Activated CD8-positive, alpha-beta T cell treated with anti-CD3 and anti-CD28 coated beads for 36 hours (primary cell): ENCODE measurements around the gene UGT1A3. TPM values are rescaled to one million over a fixed set of nuclear protein-coding genes. Genes with fewer than 3 reads are reported as not detected.

Source experiments
- ATAC-seq: fragments of 200-7000 bp; cut with Tn5 transposase; one replicate; pipeline ENCODE4 v1.10.0; 2021; ENCODE audit warnings: mild to moderate bottlenecking, moderate library complexity
- CTCF ChIA-PET: fragments of 350-600 bp; sonication (Branson Sonifier 250); formaldehyde crosslinking; loops from one replicate; lab custom pipeline; 2021; ENCODE audit warnings: antibody characterized with exemption; lab: Charles Lee
- POLR2A ChIA-PET: fragments of 350-600 bp; sonication (Branson Sonifier 250); formaldehyde crosslinking; loops from one replicate; lab custom pipeline; 2021; ENCODE audit warnings: antibody characterized with exemption; lab: Charles Lee
- DNase-seq: peaks from one replicate; pipeline ENCODE4 v3.0.0-alpha.2; 2020
- H3K27ac Mint-ChIP-seq: one replicate; pipeline ENCODE4 v1.8.0; 2021; ENCODE audit warnings: mild to moderate bottlenecking, mixed read lengths
- H3K27me3 Mint-ChIP-seq: one replicate; pipeline ENCODE4 v1.8.0; 2021; ENCODE audit warnings: mixed read lengths
- H3K36me3 Mint-ChIP-seq: one replicate; pipeline ENCODE4 v1.8.0; 2021; ENCODE audit warnings: low read depth, mixed read lengths
- H3K4me1 Mint-ChIP-seq: one replicate; pipeline ENCODE4 v1.8.0; 2021; ENCODE audit warnings: low read depth, mixed read lengths
- H3K4me3 Mint-ChIP-seq: one replicate; pipeline ENCODE4 v1.8.0; 2021; ENCODE audit warnings: mild to moderate bottlenecking, moderate library complexity, mixed read lengths
- H3K9me3 Mint-ChIP-seq: one replicate; pipeline ENCODE4 v1.8.0; 2021; ENCODE audit warnings: mixed read lengths
- CTCF ChIP-seq: fragments of 200-600 bp; IDR thresholded peaks from one replicate; pipeline ENCODE4 v1.8.0; 2022; ENCODE audit warnings: antibody characterized with exemption, mild to moderate bottlenecking
- intact Hi-C: fragments of 100-400 bp; cut with micrococcal nuclease; formaldehyde crosslinking; loops from one replicate; pipeline ENCODE4 v1.10.0; 2022
- total RNA-seq, 2 experiments: library from RNA; stranded (reverse); gene quantifications; one replicate each; pipeline ENCODE4 v1.2.3, GENCODE V29; 2021

The UGT1A3 gene
- total RNA-seq, 2 experiments from 2014 or later, result not detected

- no peak for ATAC-seq
Measured at GRCh38 chr2:233793465-233794127, 64.8 kb downstream of the UGT1A3 start.

DNA sequence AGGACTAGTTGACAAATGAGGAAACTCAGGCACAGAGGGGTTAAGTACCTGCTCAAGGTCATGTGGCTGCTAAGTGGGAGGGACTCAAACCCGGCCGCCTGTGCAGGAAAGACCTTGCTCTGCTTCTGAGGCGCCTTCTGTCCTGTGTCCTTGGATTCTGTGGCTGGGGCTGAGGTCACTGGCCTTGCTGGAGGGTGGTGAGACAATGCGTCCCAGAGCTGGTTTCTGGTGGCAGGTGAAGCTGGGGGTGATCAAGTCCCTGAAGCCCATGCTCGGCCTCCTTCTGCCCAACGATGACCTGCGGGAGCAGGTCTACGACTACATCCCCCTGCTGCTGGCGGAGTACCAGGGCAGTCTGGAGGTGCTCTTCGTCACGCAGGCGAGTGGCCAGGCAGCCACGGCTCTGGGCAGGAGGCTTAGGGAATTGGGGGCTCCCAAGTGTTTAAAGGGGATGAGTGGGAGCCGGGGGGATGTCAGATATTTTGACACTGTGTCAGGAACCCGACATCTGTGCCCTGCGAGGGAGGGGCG lies 65.4 kb downstream of the UGT1A3 start:
- Mint-ChIP-seq H3K27me3 (no peaks in the 10 kb centered on the region), H3K4me3 (no peak overlapping the region), H3K27ac (no peak overlapping the region), H3K4me1 (no peaks in the 10 kb centered on the region), H3K36me3 (no peaks in the 10 kb centered on the region), H3K9me3 (no peaks in the 10 kb centered on the region)
- CTCF ChIA-PET, result no interaction called here
- intact Hi-C loops, result no loop called here
- ATAC-seq (no peak), DNase-seq (no peak)
- POLR2A ChIA-PET, result no interaction called here
- no peak for TF ChIP-seq CTCF

More at GRCh38 chr2:233793465-233794127, 64.8 kb downstream of the UGT1A3 start:
- intact Hi-C loops, result no loop called here
- Mint-ChIP-seq H3K4me3 (no peak overlapping the region), H3K36me3 (no peaks in the 10 kb centered on the region), H3K4me1 (no peaks in the 10 kb centered on the region), H3K27me3 (no peaks in the 10 kb centered on the region), H3K9me3 (no peaks in the 10 kb centered on the region), H3K27ac (no peak overlapping the region)
- ChIA-PET POLR2A (no interaction called here), CTCF (no interaction called here)
- no peak for DNase-seq
- no peak for TF ChIP-seq CTCF

DNA sequence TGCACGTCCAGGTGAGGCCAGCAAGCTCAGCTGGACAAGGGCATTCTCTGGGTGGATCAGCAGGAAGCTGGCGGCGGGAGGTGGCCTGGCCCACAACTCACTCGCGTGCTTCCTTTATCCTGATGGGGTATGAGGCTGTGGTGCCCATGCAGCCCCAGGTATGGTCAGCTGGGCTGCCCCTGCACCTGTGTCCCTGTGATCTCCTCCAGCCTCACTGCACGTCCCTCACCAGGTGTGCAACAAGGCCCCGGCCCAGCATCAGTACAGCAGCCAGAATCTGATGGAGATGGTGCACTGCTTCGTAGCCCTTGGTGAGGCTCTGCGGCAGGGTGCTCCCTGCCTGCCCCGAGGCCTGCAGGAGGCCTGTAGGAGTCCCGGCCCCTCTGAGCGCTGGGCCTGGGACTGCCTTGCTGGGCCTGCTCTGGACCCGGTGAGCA lies 66.9 kb downstream of the UGT1A3 start:
- no peak for DNase-seq
- CTCF ChIA-PET, result interaction anchor here (1.7 kb wide), 1 partner anchor 9 kb away, joined by 5 read pairs; no protein-coding TSS in a partner anchor

DNA sequence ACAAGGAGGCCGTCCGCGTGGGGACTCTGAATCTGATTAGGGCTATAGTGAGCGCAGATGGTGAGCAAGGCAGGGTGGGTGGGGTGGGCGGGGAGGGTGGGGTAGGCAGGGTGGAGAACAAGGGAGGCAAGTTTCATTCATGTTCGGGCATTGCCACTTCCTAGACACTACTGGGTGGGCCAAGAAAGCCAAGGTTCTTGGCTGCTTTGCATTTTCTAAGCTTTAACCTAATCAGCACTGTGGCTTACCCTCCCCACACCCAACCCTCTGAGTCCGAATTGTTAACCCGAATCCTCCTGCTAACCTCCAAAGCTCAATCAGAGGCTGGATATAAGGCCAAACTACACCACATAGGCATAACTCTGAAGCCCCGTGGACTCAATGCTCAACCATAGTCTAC lies 67.4 kb downstream of the UGT1A3 start:
- CTCF ChIA-PET, result interaction anchor here (1.7 kb wide), 1 partner anchor 9 kb away, joined by 5 read pairs; no protein-coding TSS in a partner anchor
- POLR2A ChIA-PET, result no interaction called here
- Mint-ChIP-seq H3K27ac (no peak overlapping the region), H3K4me3 (no peak overlapping the region), H3K9me3 (no peaks in the 10 kb centered on the region), H3K4me1 (peaks cover 2% of the 10 kb centered on the region), H3K36me3 (no peaks in the 10 kb centered on the region), H3K27me3 (no peaks in the 10 kb centered on the region)
- DNase-seq, result no peak
- no peak for ATAC-seq
- intact Hi-C loops, result no loop called here
- TF ChIP-seq CTCF, result no peak

More for the DNA sequence above, 66.9 kb downstream of the UGT1A3 start:
- TF ChIP-seq CTCF, result no peak
- H3K27ac Mint-ChIP-seq, result no peak overlapping the region
- no peak overlapping the region for H3K4me3 Mint-ChIP-seq
- H3K36me3 Mint-ChIP-seq, result no peaks in the 10 kb centered on the region
- no peaks in the 10 kb centered on the region for H3K27me3 Mint-ChIP-seq
- POLR2A ChIA-PET, result no interaction called here
- H3K4me1 Mint-ChIP-seq, result no peaks in the 10 kb centered on the region
- H3K9me3 Mint-ChIP-seq, result no peaks in the 10 kb centered on the region
- ATAC-seq, result no peak
- intact Hi-C loops, result no loop called here

GRCh38 chr2:233798335-233799086 lies 69.7 kb downstream of the UGT1A3 start:
- no peak for ATAC-seq
- DNase-seq, result no peak

More at GRCh38 chr2:233798335-233799086, 69.7 kb downstream of the UGT1A3 start:
- no peaks in the 10 kb centered on the region for H3K9me3 Mint-ChIP-seq
- H3K4me3 Mint-ChIP-seq, result no peak overlapping the region
- H3K27me3 Mint-ChIP-seq, result peaks cover 3% of the 10 kb centered on the region
- no peaks in the 10 kb centered on the region for H3K36me3 Mint-ChIP-seq
- intact Hi-C loops, result no loop called here
- H3K27ac Mint-ChIP-seq, result no peak overlapping the region
- ChIA-PET POLR2A (no interaction called here), CTCF (no interaction called here)
- H3K4me1 Mint-ChIP-seq, result peaks cover 2% of the 10 kb centered on the region
- TF ChIP-seq CTCF, result no peak
